HG03442 (cell line): Measurements from ENCODE around the gene DNAJC24.

Source experiments
- ATAC-seq: cut with Tn5 transposase; IDR thresholded peaks from one replicate; pipeline ENCODE4 v1.9.1; 2021; ENCODE audit warnings: mild to moderate bottlenecking, moderate library complexity; ENCODE audit not compliant: unreplicated experiment

DNAJC24 gene

GRCh38 chr11:31480930-31481329, 111.3 kb downstream of the DNAJC24 start:
- no peak for ATAC-seq
